ENCODE data around the gene FAM241B. TPM values are rescaled to one million over a fixed set of nuclear protein-coding genes. Genes with fewer than 3 reads are reported as not detected.

Gene FAM241B
- total and polyA plus RNA-seq, 10 of the 15 experiments (the other 5 are each of a cell fraction or from before 2014, with no cell fraction given): 0.09 to 0.99 (median 0.24) TPM

- H3K9me3 ChIP-seq (replicated peaks; ENCODE audit: control insufficient read depth, insufficient read depth, low read length): no peaks in the 10 kb centered on the region
- no peaks in the 10 kb centered on the region; a peak in 1 of 4 replicates for H3K27me3 ChIP-seq (replicated peaks in 1 of 2; ENCODE audit: control insufficient read depth in 2 of 2, insufficient read depth in 2 of 2, low read length in 1 of 2)
- no peaks in the 10 kb centered on the region for H3K4me1 ChIP-seq (ENCODE audit: control insufficient read depth, insufficient read depth, low read length)
- no peak overlapping the region for H3K4me3 ChIP-seq
- H3K9ac ChIP-seq (ENCODE audit: control insufficient read depth, insufficient read depth, low read length): no peak overlapping the region
- H3K27ac ChIP-seq (ENCODE audit: control insufficient read depth, insufficient read depth): no peak overlapping the region
- peak; percentile 65 for FAIRE-seq
- DNase-seq (ENCODE audit: low read depth, low spot score): peak; percentile 11
- peak; percentile 88 for ATAC-seq
- WGBS (ENCODE audit: insufficient coverage, insufficient replicate concordance, low lambda C conversion rate, missing lambda C conversion rate): 13% methylated on average over 11 of the region's 11 CpGs
- no peaks in the 10 kb centered on the region for H3K36me3 ChIP-seq (ENCODE audit: control insufficient read depth in 2 of 2, insufficient read depth in 2 of 2, low read length in 1 of 2)
- 0 out of 2 replicates have a peak, but pooled peaks cover 2% of the 10 kb centered on the region for H4K20me1 ChIP-seq (ENCODE audit: control insufficient read depth, insufficient read depth)
- no peak overlapping the region for H2AFZ ChIP-seq (ENCODE audit: control insufficient read depth, low read depth, low read length)
- RAD21 ChIA-PET (ENCODE audit: unreplicated experiment): no interaction called here
- BruUV-seq (replicated peaks): no TSS peak
- POLR2A ChIA-PET: no interaction called here
- no peaks in the 10 kb centered on the region for H3K79me2 ChIP-seq (ENCODE audit: control insufficient read depth, insufficient read depth, low read length)
- H3K4me2 ChIP-seq (ENCODE audit: control insufficient read depth, insufficient read depth): no peak overlapping the region
- TF ChIP-seq RAD21 (IDR thresholded peaks at IDR 0.05; ENCODE audit: insufficient read depth, low read depth, low read length): peak; percentile 75
- TF ChIP-seq SMC3 (IDR thresholded peaks at IDR 0.05; ENCODE audit: borderline replicate concordance, low read length): peak; percentile 86
- no peak for TF ChIP-seq POLR2AphosphoS5 (IDR thresholded peaks at IDR 0.05; ENCODE audit: low read length)
- 0 out of 2 replicates have a peak, but pooled peaks have one; percentile 33 for TF ChIP-seq YY1 (IDR thresholded peaks at IDR 0.05; ENCODE audit: low read depth, low read length)
- TF ChIP-seq CTCF (IDR thresholded peaks at IDR 0.05 in 2 of 3, conservative IDR thresholded peaks at IDR 0.05 in 1 of 3; ENCODE audit: control insufficient read depth in 2 of 3, extremely low read depth in 1 of 3, insufficient read depth in 1 of 3, low read depth in 3 of 3, low read length in 3 of 3): peak; percentile 70 to 72 (median 72)
- intact Hi-C loops (cut with micrococcal nuclease; ENCODE audit: unreplicated experiment) (loop anchor here (1.0 to 5.0 kb wide), 4 partner anchors 107 to 232 kb away; no protein-coding TSS in a partner anchor), in situ Hi-C loops (cut with MboI) (loop anchor here (5.0 to 10.0 kb wide), 3 partner anchors 122 to 385 kb away; partner anchors contain the start of gene TACR2)
- SMC1A ChIA-PET (ENCODE audit: uncharacterized antibody, unreplicated experiment): interaction anchor here (7.5 kb wide), 1 partner anchor 124 kb away, joined by 66 read pairs; no protein-coding TSS in a partner anchor
- CTCF ChIA-PET: interaction anchor here (0.5 to 11.9 kb wide), 7 partner anchors 10 to 1538 kb away, joined by 3 to 189 read pairs (median 4); no protein-coding TSS in a partner anchor
These were observed 9.5 kb downstream of the FAM241B start for GRCh38 chr10:69639291-69640195.

All from GM12878 (cell line).